Stimulated activated naive CD4-positive, alpha-beta T cell (primary cell): ENCODE measurements around the gene CDK5RAP2.

Experiments used
- DNase-seq, 6 experiments: peaks; one replicate each; lab custom pipeline; 2025; lab: John Stamatoyannopoulos, UW

Gene CDK5RAP2

DNA sequence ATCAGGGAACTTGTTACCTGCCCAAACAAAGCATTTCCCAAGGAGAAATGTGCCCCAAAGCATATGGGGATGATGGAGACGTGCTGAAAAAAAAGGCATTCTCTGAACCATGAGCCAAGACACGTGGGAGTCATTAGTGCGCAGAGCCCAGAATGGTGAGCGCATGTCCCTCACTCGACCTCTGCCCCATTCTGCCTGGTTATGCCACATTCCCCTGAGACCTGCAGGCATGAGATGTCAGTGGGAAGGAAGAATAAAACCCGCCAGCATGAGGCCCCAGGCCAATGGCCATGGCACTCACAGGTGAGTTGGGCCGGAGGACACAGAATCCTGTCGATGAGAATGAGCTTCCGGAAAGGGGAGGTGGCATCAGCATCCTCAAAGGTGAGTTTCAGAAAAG lies 228.9 kb downstream of the CDK5RAP2 start:
- no peak for DNase-seq

DNA sequence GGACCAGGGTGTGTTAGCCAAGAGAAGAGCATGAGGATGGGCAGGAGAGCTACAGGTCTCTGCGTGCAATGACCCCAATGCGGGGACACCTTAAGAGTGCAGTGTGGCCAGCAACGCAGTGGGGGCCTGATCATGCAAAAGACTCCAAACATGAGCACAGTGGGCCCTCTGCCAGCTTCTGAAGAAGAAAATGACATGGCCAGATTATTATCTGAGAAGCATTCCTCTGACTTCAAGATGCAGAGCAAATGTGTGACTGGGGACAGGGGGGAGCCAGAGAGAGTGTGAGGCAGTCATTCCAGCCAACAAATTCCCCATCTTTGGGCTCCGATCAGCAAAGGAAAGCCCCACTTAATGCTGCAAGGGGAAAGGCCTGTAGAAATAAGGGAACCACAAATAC lies 229.4 kb downstream of the CDK5RAP2 start:
- no peak for DNase-seq

GRCh38 chr9:120348951-120349429 lies 231.0 kb downstream of the CDK5RAP2 start:
- DNase-seq, result no peak

- DNase-seq, result no peak
Measured at GRCh38 chr9:120345379-120345778, 234.6 kb downstream of the CDK5RAP2 start.

GRCh38 chr9:120344230-120344629 lies 235.7 kb downstream of the CDK5RAP2 start:
- no peak for DNase-seq

DNA sequence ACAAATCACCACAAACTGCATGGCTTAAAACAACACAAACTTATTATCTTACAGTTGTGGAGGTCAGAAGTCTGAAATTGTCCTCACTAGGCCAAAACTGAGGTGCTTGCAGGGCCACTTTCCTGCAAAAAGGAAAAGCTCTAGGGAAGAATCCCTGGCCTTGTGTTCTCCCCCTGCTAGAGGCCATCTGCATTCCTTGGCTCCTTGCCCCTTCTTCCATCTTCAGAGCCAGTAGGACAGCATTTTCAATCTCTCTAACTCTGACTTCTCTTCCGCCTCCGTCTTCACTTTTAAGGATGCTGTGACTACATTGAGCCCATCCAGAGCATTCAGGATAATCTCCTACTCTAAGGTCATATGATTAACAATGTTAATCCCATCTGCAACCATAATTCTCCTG lies 236.6 kb downstream of the CDK5RAP2 start:
- no peak for DNase-seq
